IMR-90 (cell line): ENCODE measurements around the gene COA5. TPM values are rescaled to one million over a fixed set of nuclear protein-coding genes. Genes with fewer than 3 reads are reported as not detected.

Experiments
- ATAC-seq: fragments of 200-7000 bp; cut with Tn5 transposase; 2 replicates; pipeline ENCODE4 v1.9.1; 2020; ENCODE audit warnings: low read depth, mild to moderate bottlenecking, moderate library complexity
- BruUV-seq: library from RNA; stranded (reverse); fragments of 400-500 nt; replicated peaks from 2 replicates; lab custom pipeline; 2021; lab: Mats Ljungman, UMichigan
- CTCF ChIA-PET: fragments of 300-600 bp; formaldehyde crosslinking; extraction: SDS; loops from one replicate; lab custom pipeline; 2021; ENCODE audit warnings: antibody characterized with exemption; lab: Yijun Ruan, JAX
- POLR2A ChIA-PET: fragments of 300-600 bp; sonication (Branson Sonifier 250); formaldehyde crosslinking; loops from one replicate; lab custom pipeline; 2022; ENCODE audit warnings: antibody characterized with exemption; ENCODE audit not compliant: unreplicated experiment; lab: Charles Lee
- DNase-seq: peaks from one replicate; pipeline ENCODE4 v3.0.0; 2013
- H2AFZ ChIP-seq: replicated peaks from 2 replicates; pipeline ENCODE3; 2013; ENCODE audit warnings: low read length, mild to moderate bottlenecking; ENCODE audit not compliant: poor library complexity
- H2AK5ac ChIP-seq: 2 replicates; pipeline ENCODE4 v1.6.1; 2013; ENCODE audit warnings: low read depth, low read length, inconsistent platforms
- H2AK9ac ChIP-seq: replicated peaks from 2 replicates; pipeline ENCODE3; 2013; ENCODE audit warnings: mild to moderate bottlenecking, low read depth, low read length, moderate library complexity; ENCODE audit not compliant: poor library complexity
- H2BK120ac ChIP-seq: 2 replicates; pipeline ENCODE4 v1.6.1; 2013; ENCODE audit warnings: low read depth, low read length, inconsistent platforms
- H2BK15ac ChIP-seq: 3 replicates; pipeline ENCODE4 v1.6.1; 2013; ENCODE audit warnings: low read depth, low read length, inconsistent platforms
- H2BK20ac ChIP-seq: 2 replicates; pipeline ENCODE4 v1.6.1; 2013; ENCODE audit warnings: low read depth, mild to moderate bottlenecking, inconsistent platforms, low read length, moderate library complexity
- H2BK5ac ChIP-seq: 2 replicates; pipeline ENCODE4 v1.6.1; 2013; ENCODE audit warnings: mild to moderate bottlenecking, low read depth, low read length, inconsistent platforms; ENCODE audit not compliant: poor library complexity, severe bottlenecking
- H3K14ac ChIP-seq: replicated peaks from 2 replicates; pipeline ENCODE4 v1.6.1; 2013; ENCODE audit warnings: low read depth, low read length, inconsistent platforms
- H3K18ac ChIP-seq: 2 replicates; pipeline ENCODE4 v1.6.1; 2013; ENCODE audit warnings: low read depth, low read length, control low read depth
- H3K23ac ChIP-seq: 2 replicates; pipeline ENCODE4 v1.6.1; 2013; ENCODE audit warnings: low read depth, low read length, inconsistent platforms
- H3K27ac ChIP-seq: 2 replicates; pipeline ENCODE4 v1.5.1; 2013; ENCODE audit warnings: mild to moderate bottlenecking, control low read depth, low read length; ENCODE audit not compliant: insufficient read depth
- H3K27me3 ChIP-seq: 2 replicates; pipeline ENCODE4 v1.6.1; 2013; ENCODE audit warnings: low read length; ENCODE audit not compliant: control insufficient read depth, insufficient read depth
- H3K36me3 ChIP-seq: 2 replicates; pipeline ENCODE4 v1.6.1; 2013; ENCODE audit warnings: low read length, mixed read lengths; ENCODE audit not compliant: control insufficient read depth, insufficient read depth
- H3K4ac ChIP-seq: 2 replicates; pipeline ENCODE4 v1.6.1; 2013; ENCODE audit warnings: low read depth, low read length, inconsistent platforms
- H3K4me1 ChIP-seq: 2 replicates; pipeline ENCODE4 v1.6.1; 2013; ENCODE audit warnings: low read length, mixed read lengths; ENCODE audit not compliant: control insufficient read depth, insufficient read depth
- H3K4me2 ChIP-seq: 2 replicates; pipeline ENCODE4 v1.6.1; 2013; ENCODE audit warnings: low read depth, mild to moderate bottlenecking, control low read depth, low read length, moderate library complexity
- H3K4me3 ChIP-seq: 2 replicates; pipeline ENCODE4 v1.5.1; 2013; ENCODE audit warnings: low read depth, mild to moderate bottlenecking, control low read depth, low read length, moderate library complexity; ENCODE audit not compliant: insufficient read depth
- H3K56ac ChIP-seq: 2 replicates; pipeline ENCODE4 v1.6.1; 2013; ENCODE audit warnings: low read length, inconsistent platforms; ENCODE audit not compliant: insufficient read depth; ENCODE audit errors: extremely low read depth
- H3K79me1 ChIP-seq, 2 experiments: 2 replicates each; pipeline ENCODE4 v1.6.1; 2013; ENCODE audit warnings: low read length in 2 of 2, inconsistent platforms in 1 of 2, low read depth in 1 of 2
- H3K9ac ChIP-seq: 2 replicates; pipeline ENCODE4 v1.6.1; 2013; ENCODE audit warnings: low read depth, low read length, control low read depth
- H3K9me1 ChIP-seq: 2 replicates; pipeline ENCODE4 v1.6.1; 2013; ENCODE audit warnings: low read length, inconsistent platforms; ENCODE audit not compliant: insufficient read depth
- H3K9me3 ChIP-seq: 2 replicates; pipeline ENCODE4 v1.6.1; 2013; ENCODE audit warnings: low read length; ENCODE audit not compliant: control insufficient read depth, insufficient read depth
- H4K20me1 ChIP-seq: 2 replicates; pipeline ENCODE4 v1.6.1; 2013; ENCODE audit warnings: low read length, inconsistent platforms; ENCODE audit not compliant: insufficient read depth
- H4K5ac ChIP-seq: 2 replicates; pipeline ENCODE4 v1.6.1; 2013; ENCODE audit warnings: mild to moderate bottlenecking, low read depth, low read length, control low read depth
- H4K8ac ChIP-seq, 2 experiments: 2 replicates each; pipeline ENCODE4 v1.6.1; 2013; ENCODE audit warnings: low read depth in 2 of 2, low read length in 2 of 2, control low read depth in 1 of 2, inconsistent platforms in 1 of 2
- H4K91ac ChIP-seq: 2 replicates; pipeline ENCODE4 v1.6.1; 2013; ENCODE audit warnings: low read depth, low read length, inconsistent platforms; ENCODE audit not compliant: insufficient read depth
- BHLHE40 ChIP-seq: fragments of 150-350 bp; IDR thresholded peaks from 2 replicates; pipeline ENCODE4 v1.6.1; 2016; ENCODE audit warnings: mild to moderate bottlenecking, low read depth, low read length
- CEBPB ChIP-seq: IDR thresholded peaks from 2 replicates; pipeline ENCODE4 v1.6.1; 2012; ENCODE audit warnings: low read depth, low read length, improper control_type of control experiment
- CHD1 ChIP-seq: IDR thresholded peaks from 2 replicates; pipeline ENCODE4 v1.6.1; 2012; ENCODE audit warnings: low read depth, low read length, improper control_type of control experiment
- CTCF ChIP-seq: conservative IDR thresholded peaks from 2 replicates; pipeline ENCODE4 v1.5.1; 2012; ENCODE audit warnings: mild to moderate bottlenecking, low read depth, low read length, improper control_type of control experiment
- ELK1 ChIP-seq: fragments of 150-350 bp; IDR thresholded peaks from 2 replicates; pipeline ENCODE4 v1.6.1; 2016; ENCODE audit warnings: low read depth, mild to moderate bottlenecking, low read length, moderate library complexity, borderline replicate concordance
- FOS ChIP-seq: fragments of 150-350 bp; IDR thresholded peaks from 2 replicates; pipeline ENCODE4 v1.6.1; 2016; ENCODE audit warnings: low read depth, low read length
- MAFK ChIP-seq: IDR thresholded peaks from 2 replicates; pipeline ENCODE4 v1.6.1; 2012; ENCODE audit warnings: low read depth, low read length, improper control_type of control experiment
- MAZ ChIP-seq: IDR thresholded peaks from 2 replicates; pipeline ENCODE4 v1.6.1; 2012; ENCODE audit warnings: low read depth, mild to moderate bottlenecking, low read length, improper control_type of control experiment, moderate library complexity, borderline replicate concordance
- MXI1 ChIP-seq: IDR thresholded peaks from 2 replicates; pipeline ENCODE4 v1.6.1; 2012; ENCODE audit warnings: low read depth, mild to moderate bottlenecking, low read length, moderate library complexity, borderline replicate concordance
- NFE2L2 ChIP-seq: fragments of 150-350 bp; IDR thresholded peaks from 2 replicates; pipeline ENCODE4 v1.6.1; 2016; ENCODE audit warnings: low read depth, mild to moderate bottlenecking, low read length
- POLR2A ChIP-seq: IDR thresholded peaks from 2 replicates; pipeline ENCODE4 v1.6.1; 2012; ENCODE audit warnings: mild to moderate bottlenecking, low read depth, low read length
- RAD21 ChIP-seq: IDR thresholded peaks from 2 replicates; pipeline ENCODE4 v1.6.1; 2012; ENCODE audit warnings: low read length, improper control_type of control experiment
- RCOR1 ChIP-seq: IDR thresholded peaks from 2 replicates; pipeline ENCODE4 v1.6.1; 2012; ENCODE audit warnings: mild to moderate bottlenecking, low read length, improper control_type of control experiment; ENCODE audit not compliant: insufficient replicate concordance
- RFX5 ChIP-seq: IDR thresholded peaks from 2 replicates; pipeline ENCODE4 v1.8.0; 2012; ENCODE audit warnings: low read depth, mild to moderate bottlenecking, low read length, moderate library complexity
- SMC3 ChIP-seq: fragments of 150-350 bp; IDR thresholded peaks from 2 replicates; pipeline ENCODE4 v1.6.1; 2016; ENCODE audit warnings: low read depth, mild to moderate bottlenecking, antibody characterized with exemption, low read length, moderate library complexity
- USF2 ChIP-seq: fragments of 150-350 bp; IDR thresholded peaks from 2 replicates; pipeline ENCODE4 v1.6.1; 2017; ENCODE audit warnings: mild to moderate bottlenecking, antibody characterized with exemption, low read length, low read depth
- WGBS, 2 experiments: methylation state at CpG; one replicate each; pipeline versions ENCODE4 v1.1.5 to v1.1.7; 2013; ENCODE audit warnings: missing lambda C conversion rate in 2 of 2; ENCODE audit not compliant: insufficient read length in 1 of 2; ENCODE audit errors: extremely low coverage in 2 of 2; 5-methylcytosine and 5-hydroxymethylcytosine counted together
- dilution Hi-C: fragments of 300-500 bp; cut with HindIII; formaldehyde crosslinking; loops from one replicate; pipeline ENCODE4 v1.14.3; 2018; ENCODE audit warnings: low sequenced_read_pairs; ENCODE audit not compliant: unreplicated experiment
- in situ Hi-C: fragments of 300-500 bp; cut with MboI; formaldehyde crosslinking; loops from 3 replicates; pipeline ENCODE4 v1.14.3; 2019; ENCODE audit warnings: low sequenced_read_pairs, inconsistent platforms, mixed read lengths
- intact Hi-C: fragments of 100-400 bp; cut with micrococcal nuclease; formaldehyde crosslinking; loops from 2 replicates; pipeline ENCODE4 v1.10.0; 2022
- polyA plus RNA-seq, 3 experiments: library from polyadenylated mRNA; depleted of rRNA; stranded (reverse); fragments of >200 nt; gene quantifications; 2 replicates each; pipeline ENCODE4 v1.2.3, GENCODE V29; 2012; ENCODE audit warnings: low replicate concordance in 1 of 3
- total RNA-seq: library from RNA; depleted of rRNA; stranded (reverse); fragments of >200 nt; gene quantifications from 2 replicates; pipeline ENCODE4 v1.2.3, GENCODE V29; 2012

COA5 gene
- total and polyA plus RNA-seq, 2 of the 4 experiments (the other 2 are of a cell fraction) = 8.4 to 14.2 TPM

GRCh38 chr2:98607104-98607503 lies 1.2 kb downstream of the COA5 start:
- H3K9ac ChIP-seq = peak overlapping the region; percentile 96; the same call in 1 of the 2 replicates
- no peak overlapping the region for H3K18ac ChIP-seq
- H4K20me1 ChIP-seq = peaks cover 8% of the 10 kb centered on the region; the same call in 1 of the 2 replicates
- no peak overlapping the region for H3K4ac ChIP-seq
- peak overlapping the region; percentile 31; the same call in 1 of the 2 replicates for H3K23ac ChIP-seq
- H4K8ac ChIP-seq = peak overlapping the region in 1 of 2 experiments; percentile 84; a peak in 1 of 4 replicates
- H3K27ac ChIP-seq = no peak overlapping the region
- peak overlapping the region; percentile 93; the same call in 1 of the 2 replicates for H3K4me3 ChIP-seq
- no peak for DNase-seq
- dilution Hi-C loops (no loop called here), intact Hi-C loops (loop anchor here (10.0 kb wide), 1 partner anchor 162 kb away; the partner anchor contains the start of gene INPP4A), in situ Hi-C loops (no loop called here)
- no peak overlapping the region for H2BK20ac ChIP-seq
- BruUV-seq = TSS peak; percentile 28
- H3K9me3 ChIP-seq = no peaks in the 10 kb centered on the region
- H2AK9ac ChIP-seq = no peak overlapping the region
- H2AK5ac ChIP-seq = no peak overlapping the region; the same call in 1 of the 2 replicates
- TF ChIP-seq RCOR1 (no peak), RAD21 (no peak), USF2 (no peak), BHLHE40 (no peak), NFE2L2 (no peak), ELK1 (no peak), CTCF (no peak), MXI1 (no peak), MAFK (no peak), MAZ (no peak), RFX5 (no peak), SMC3 (no peak), CHD1 (no peak), POLR2A (no peak), FOS (no peak), CEBPB (no peak)
- H3K4me1 ChIP-seq = peaks cover 12% of the 10 kb centered on the region
- H2AFZ ChIP-seq = no peak overlapping the region
- ChIA-PET CTCF (no interaction called here), POLR2A (interaction anchor here (0.5 kb wide), 1 partner anchor 1698 kb away, joined by 3 read pairs; no protein-coding TSS in a partner anchor)
- H3K36me3 ChIP-seq = peaks cover 11% of the 10 kb centered on the region; the same call in 1 of the 2 replicates
- H2BK15ac ChIP-seq = no peak overlapping the region
- no peak overlapping the region for H3K56ac ChIP-seq
- no peak for ATAC-seq
- no peak overlapping the region for H3K14ac ChIP-seq
- no peak overlapping the region for H4K5ac ChIP-seq
- H2BK5ac ChIP-seq = no peak overlapping the region
- H2BK120ac ChIP-seq = no peak overlapping the region
- peaks cover 55 to 66% of the 10 kb centered on the region in 2 experiments for H3K79me1 ChIP-seq
- no peaks in the 10 kb centered on the region for H3K27me3 ChIP-seq
- H3K4me2 ChIP-seq = peak overlapping the region; percentile 85
- H4K91ac ChIP-seq = no peak overlapping the region
- WGBS, 2 experiments = no CpG with 5 or more reads among the region's 6 CpGs
- peaks cover 6% of the 10 kb centered on the region; the same call in 1 of the 2 replicates for H3K9me1 ChIP-seq
